C4-2B (cell line): ENCODE measurements around the gene RNF181.

Experiments used
- CTCF ChIP-seq: fragments of 450-650 bp; conservative IDR thresholded peaks from 2 replicates; pipeline ENCODE4 v1.5.1; 2017; ENCODE audit warnings: mild to moderate bottlenecking
- ZFX ChIP-seq: fragments of 450-650 bp; IDR thresholded peaks from 2 replicates; pipeline ENCODE4 v1.6.1; 2017

- TF ChIP-seq CTCF (no peak), ZFX (no peak)
Observed at GRCh38 chr2:85590950-85591349, 4.6 kb upstream of the RNF181 start.
